Measurements from ENCODE around the gene SENP8.
"Not testable (repeated sequence)": the region's sequence is repeated elsewhere in the genome, so short reads cannot be mapped to it uniquely, and the experiment has no call there.

Gene SENP8

DNA sequence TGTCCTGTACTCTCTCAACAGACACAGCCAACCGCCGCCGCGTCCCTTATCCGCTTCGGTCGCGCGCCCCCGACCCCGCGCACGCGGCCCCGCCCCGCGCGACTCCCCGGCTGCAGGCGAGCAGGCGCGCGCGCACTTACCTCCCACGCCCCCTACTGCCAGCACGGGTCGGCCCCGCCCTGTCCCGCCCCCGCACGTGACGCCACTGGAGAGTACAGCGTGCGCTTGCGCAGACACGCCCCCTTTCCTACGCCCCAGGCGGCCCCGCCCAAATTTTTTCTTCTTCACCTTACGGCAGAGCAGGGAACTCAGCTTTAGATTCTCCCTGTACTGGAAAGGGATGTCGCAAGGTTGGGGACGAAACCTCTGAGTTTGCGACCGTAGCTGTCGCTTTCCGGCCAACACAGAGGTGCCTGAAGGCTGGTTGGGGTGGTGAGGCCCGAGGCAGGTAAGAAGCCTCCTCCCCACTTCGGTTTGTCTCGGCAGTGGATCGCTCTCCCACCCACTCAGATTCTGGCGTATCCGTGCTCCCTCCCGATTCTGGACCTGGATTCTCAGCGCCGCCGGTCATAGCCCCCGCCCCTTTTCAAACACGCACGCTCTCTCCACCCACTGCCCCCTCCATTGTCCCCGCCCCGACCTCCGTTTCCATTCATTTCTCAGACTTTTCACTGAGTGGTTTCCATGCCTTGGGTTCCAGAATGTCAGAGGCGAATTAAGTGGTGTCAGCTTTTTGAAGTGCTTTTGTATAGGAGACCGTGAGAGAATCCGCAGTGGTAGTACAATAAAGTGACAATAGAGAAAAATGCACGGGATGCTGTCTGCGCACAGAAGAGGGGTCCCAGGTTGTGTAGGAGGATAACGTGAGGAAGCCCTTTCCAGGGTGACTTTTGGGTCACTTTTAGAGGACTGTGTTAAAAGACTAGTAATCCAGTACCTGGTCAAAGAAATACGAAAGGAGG is at the start of gene SENP8, which contains the start of gene MYO9A:
Gene SENP8, plus strand, starts transcription at position 387 of the 962 bp plus-strand sequence. CDS start 21,221 bp downstream, outside the sequence.
Gene MYO9A, minus strand, starts transcription at position 134 of the 962 bp plus-strand sequence. CDS start 71,587 bp downstream, outside the sequence.
- DNase-seq: peak; percentile 98

GRCh38 chr15:72068856-72069255 is 49.3 kb upstream of the SENP8 start:
- DNase-seq: peak; percentile 17

DNA sequence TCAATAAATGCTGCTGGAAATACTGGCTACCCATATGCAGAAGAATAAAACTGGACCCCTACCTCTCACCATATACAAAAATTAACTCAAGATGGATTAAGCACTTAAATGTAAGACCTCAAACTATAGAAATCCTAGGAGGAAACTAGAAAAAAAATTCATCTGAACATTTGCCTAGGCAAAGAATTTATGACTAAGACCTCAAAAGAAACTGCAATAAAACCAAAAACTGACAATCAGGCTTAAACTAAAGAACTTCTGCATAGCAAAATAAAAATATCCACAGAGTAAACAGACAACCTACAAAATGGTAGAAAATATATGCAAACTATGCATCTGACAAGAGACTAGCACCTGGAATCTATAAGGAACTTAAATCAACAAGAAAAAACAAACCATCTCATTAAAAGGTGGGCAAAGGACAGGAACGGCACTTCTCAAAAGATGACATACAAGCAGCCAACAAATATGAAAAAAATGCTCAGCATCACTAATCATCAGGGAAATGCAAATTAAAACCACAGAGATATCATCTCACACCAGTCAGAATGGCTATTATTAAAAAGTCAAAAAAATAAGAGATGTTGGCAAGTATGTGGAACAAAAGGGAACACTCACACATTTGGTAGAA is 47.3 kb upstream of the SENP8 start:
- DNase-seq: no peak

DNA sequence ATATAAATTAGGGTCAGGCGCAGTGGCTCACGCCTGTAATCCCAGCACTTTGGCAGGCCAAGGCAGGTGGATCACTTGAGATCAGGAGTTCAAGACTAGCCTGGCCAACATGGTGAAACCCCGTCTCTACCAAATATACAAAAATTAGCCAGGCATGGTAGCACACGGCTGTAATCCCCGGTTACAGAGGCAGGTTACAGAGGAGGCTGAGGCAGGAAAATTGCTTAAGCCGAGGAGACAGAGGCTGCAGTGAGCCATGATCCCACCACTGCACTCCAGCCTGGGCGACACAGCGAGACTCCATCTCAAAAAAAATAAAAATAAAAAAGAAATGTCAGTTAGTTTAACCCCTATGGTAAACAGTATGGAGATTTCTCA is 46.8 kb upstream of the SENP8 start:
- DNase-seq: not testable (repeated sequence)

- DNase-seq: no peak
These were observed 43.7 kb upstream of the SENP8 start for GRCh38 chr15:72074335-72075060.

DNA sequence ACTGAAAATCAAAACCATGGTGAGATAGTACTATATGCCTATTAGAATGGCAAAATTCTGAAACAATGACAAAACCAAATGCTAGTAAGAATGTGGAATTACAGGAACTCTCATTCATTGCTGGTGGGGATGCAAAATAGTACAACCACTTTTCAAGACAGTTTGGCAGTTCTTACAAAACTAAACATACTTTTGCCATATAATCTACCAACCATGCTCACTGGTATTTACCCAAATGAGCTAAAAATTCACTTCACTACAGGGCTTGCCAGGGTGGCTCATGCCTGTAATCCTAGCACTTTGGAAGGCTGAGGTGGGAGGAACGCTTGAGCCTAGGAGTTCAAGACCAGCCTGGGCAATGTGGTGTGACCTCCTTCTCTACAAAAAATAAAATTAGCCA is 40.3 kb upstream of the SENP8 start:
- DNase-seq: no peak

DNA sequence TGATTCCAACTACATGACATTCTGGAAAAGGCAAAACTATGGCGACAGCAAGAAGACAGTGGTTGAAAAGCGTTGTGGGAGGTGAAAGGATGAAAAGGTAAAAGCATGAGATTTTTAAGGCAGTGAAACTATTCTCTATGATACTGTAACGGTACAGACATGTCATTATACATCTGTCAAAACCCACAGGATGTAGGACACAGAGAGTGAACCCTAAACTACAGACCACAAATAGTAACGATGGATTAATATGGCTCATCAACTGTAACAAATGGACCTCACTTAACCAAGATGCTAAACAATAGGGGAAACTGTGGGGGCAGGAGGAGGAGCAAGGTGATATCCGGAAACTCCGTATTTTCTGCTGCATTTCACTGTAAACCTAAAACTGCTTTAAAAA is 39.3 kb upstream of the SENP8 start:
- no peak for DNase-seq

GRCh38 chr15:72082176-72082575 is 36.0 kb upstream of the SENP8 start:
- DNase-seq: no peak

DNA sequence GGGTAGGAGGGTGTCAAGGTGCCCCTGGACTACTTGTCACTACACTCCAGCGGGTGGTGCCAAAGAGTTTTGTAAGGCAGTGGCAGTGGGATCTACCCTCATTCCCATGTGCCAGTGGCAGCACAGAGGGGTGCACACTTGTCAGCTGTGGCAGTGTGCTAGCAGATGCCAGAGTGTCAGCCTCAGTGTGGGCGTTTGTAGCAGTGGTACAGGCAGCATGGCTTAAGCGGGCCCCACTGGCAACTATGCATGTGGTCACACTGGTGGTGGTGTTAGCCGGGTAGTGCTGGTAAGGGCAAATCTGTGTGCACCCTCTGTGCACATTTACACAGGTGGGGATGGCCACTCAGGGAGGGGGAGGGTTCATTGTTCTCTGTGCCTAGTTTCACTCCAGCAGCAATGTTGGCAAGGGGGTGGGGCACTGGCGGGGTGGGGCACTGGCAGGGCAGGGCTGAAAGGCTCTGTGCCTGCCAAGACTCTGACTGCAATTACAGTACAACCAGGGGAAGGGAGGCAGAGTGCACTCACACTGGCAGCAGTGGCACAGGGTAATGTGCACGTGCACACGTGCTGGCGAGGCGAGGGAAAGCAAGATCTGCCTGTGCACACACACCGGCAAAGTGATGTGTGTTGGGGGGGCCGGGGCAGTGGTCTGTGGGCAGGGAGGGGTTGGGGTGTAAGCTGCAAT is 32.0 kb upstream of the SENP8 start:
- no peak for DNase-seq

DNA sequence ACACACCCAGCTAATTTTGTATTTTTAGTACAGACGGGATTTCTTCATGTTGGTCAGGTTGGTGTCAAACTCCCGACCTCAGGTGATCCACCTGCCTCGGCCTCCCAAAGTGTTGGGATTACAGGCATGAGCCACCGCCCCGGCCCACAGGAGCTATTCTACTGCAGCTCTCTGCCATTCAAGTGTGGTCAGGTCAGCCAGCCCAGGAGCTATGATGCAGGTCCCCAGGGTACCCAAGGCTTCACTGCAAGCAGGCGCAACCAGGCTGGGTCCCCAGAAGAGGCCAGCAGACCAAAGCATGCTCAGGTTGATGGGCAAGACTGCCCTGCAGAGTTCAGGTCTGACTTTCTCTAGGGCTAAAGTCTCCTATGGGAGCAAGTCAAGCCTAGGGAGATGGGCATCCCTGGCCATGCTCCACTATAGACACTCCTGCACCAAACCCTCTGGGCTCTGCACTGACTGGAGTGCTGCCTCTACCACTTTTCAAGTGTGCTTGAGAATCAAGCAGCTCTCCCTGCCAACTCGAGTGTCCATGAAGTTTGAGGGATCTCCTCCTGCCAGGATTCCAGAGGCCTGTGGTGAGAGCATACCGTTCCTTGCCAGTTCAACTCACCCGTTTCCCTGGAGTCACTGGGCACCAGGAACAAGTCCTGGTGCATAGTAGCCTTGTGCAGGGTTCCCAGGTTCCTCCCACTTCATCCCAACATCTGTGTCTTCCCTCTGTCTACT is 31.1 kb upstream of the SENP8 start:
- DNase-seq: no peak

GRCh38 chr15:72092006-72092405 is 26.2 kb upstream of the SENP8 start:
- no peak for DNase-seq

GRCh38 chr15:72092691-72093090 is 25.5 kb upstream of the SENP8 start:
- no peak for DNase-seq

GRCh38 chr15:72096796-72097195 is 21.4 kb upstream of the SENP8 start:
- no peak for DNase-seq

GRCh38 chr15:72098040-72098439 is 20.2 kb upstream of the SENP8 start:
- no peak for DNase-seq

- DNase-seq: no peak
These were observed 19.0 kb upstream of the SENP8 start for GRCh38 chr15:72099155-72099554.

GRCh38 chr15:72100551-72100950 is 17.7 kb upstream of the SENP8 start:
- not testable (repeated sequence) for DNase-seq

DNA sequence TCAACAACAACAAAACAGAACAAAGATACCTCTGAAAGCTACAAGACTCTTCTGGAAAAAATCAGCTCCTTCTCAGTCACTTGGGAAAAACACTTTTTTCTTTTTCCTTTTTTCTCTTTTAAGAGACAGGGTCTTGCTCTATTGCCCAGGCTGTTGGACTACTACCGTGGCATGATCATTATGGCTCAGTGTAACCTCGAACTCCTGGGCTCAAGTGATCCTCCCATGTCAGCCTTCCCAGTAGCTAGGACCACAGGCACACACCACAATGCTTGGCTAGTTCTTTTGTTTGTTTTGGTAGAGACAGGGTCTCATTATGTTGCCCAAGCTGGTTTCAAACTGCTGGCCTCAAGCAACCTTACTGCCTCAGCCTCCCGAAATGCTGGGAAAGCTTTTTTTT is 13.1 kb upstream of the SENP8 start:
- DNase-seq: no peak

DNA sequence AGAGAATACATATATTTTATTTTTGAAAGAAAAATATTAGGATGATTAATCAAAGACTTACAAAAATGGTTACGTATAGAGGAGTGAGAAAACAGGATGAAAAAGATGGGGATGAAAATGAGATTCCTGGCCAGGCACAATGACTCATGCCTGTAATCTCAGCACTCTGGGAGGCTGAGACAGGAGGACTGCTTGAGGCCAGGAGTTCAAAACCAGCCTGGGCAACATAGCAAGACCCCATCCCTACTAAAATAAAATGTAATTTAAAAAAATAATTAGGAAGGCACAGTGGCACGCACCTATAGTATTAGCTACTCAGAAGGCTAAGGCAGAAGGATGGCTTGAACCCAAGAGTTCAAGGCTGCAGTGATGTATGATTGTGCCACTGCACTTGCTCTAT is 12.1 kb upstream of the SENP8 start:
- no peak for DNase-seq

- no peak for DNase-seq
These were observed 7.8 kb upstream of the SENP8 start for GRCh38 chr15:72110355-72110754.

- DNase-seq: no peak
These were observed 6.1 kb upstream of the SENP8 start for GRCh38 chr15:72112116-72112515.

DNA sequence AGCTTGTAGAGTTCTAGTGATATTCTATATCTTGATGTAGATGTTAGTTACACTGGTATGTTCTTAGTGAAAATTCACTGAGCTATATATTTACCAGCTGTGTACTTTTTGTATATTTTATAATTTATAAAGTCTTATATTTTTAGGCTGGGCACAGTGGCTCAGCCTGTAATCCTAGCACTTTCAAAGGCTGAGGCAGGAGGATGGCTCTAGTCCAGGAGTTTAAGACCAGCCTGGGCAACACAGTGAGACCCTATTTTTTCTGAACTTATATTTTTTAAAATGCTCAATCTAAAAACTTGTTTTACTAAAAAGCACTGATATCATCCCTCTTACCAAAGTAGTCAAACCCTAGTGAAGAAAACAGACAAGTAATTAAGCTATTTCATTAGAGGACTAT is 5.4 kb upstream of the SENP8 start:
- DNase-seq: no peak
